Panc1 (cell line): ENCODE results near the gene NDUFV1. TPM values are rescaled to one million over a fixed set of nuclear protein-coding genes. Genes with fewer than 3 reads are reported as not detected.
"Not testable (repeated sequence)": the region's sequence is repeated elsewhere in the genome, so short reads cannot be mapped to it uniquely, and the experiment has no call there.

Source experiments
- ATAC-seq: fragments of 200-7000 bp; cut with Tn5 transposase; 2 replicates; pipeline ENCODE4 v1.9.1; 2020; ENCODE audit warnings: mild to moderate bottlenecking, moderate library complexity
- BruUV-seq: library from RNA; stranded (reverse); fragments of 400-500 nt; replicated peaks from 2 replicates; lab custom pipeline; 2021; lab: Mats Ljungman, UMichigan
- CTCF ChIA-PET: fragments of 300-600 bp; sonication (Branson Sonifier 250); formaldehyde crosslinking; loops from one replicate; lab custom pipeline; 2022; ENCODE audit warnings: antibody characterized with exemption; lab: Charles Lee
- POLR2A ChIA-PET: fragments of 300-600 bp; sonication (Branson Sonifier 250); formaldehyde crosslinking; loops from one replicate; lab custom pipeline; 2022; ENCODE audit warnings: antibody characterized with exemption; lab: Charles Lee
- DNase-seq: peaks from one replicate; pipeline ENCODE4 v3.0.0-alpha.2; 2010; ENCODE audit warnings: low read depth, low spot score
- H3K27ac ChIP-seq: 2 replicates; pipeline ENCODE4 v1.5.1; 2011; ENCODE audit warnings: mild to moderate bottlenecking, low read length, inconsistent platforms
- H3K27me3 ChIP-seq: fragments of 200-500 bp; sonication (Bioruptor generic); 2 replicates; pipeline ENCODE4 v1.6.0; 2014; ENCODE audit warnings: low read length, inconsistent platforms; ENCODE audit not compliant: control insufficient read depth, insufficient read depth
- H3K36me3 ChIP-seq: fragments of 200-500 bp; sonication (Bioruptor generic); 2 replicates; pipeline ENCODE4 v1.5.1; 2014; ENCODE audit warnings: inconsistent platforms, mild to moderate bottlenecking, low read length, moderate library complexity; ENCODE audit not compliant: control insufficient read depth, insufficient read depth
- H3K4me1 ChIP-seq: 2 replicates; pipeline ENCODE4 v1.5.1; 2011; ENCODE audit warnings: inconsistent platforms, mild to moderate bottlenecking, low read length, moderate library complexity; ENCODE audit not compliant: control insufficient read depth, insufficient read depth
- H3K4me3 ChIP-seq, 2 experiments: 2 replicates each; pipeline ENCODE4 v1.5.1; 2011 to 2012; ENCODE audit warnings: low read depth in 2 of 2, low read length in 2 of 2, mild to moderate bottlenecking in 2 of 2, inconsistent platforms in 1 of 2, moderate library complexity in 1 of 2
- H3K9me3 ChIP-seq: fragments of 200-500 bp; sonication (Bioruptor generic); 2 replicates; pipeline ENCODE4 v1.5.1; 2014; ENCODE audit warnings: low read depth, mild to moderate bottlenecking, inconsistent platforms, low read length, moderate library complexity; ENCODE audit not compliant: control insufficient read depth, insufficient read depth
- POLR2AphosphoS5 ChIP-seq: IDR thresholded peaks from 2 replicates; pipeline ENCODE4 v1.6.1; 2012; ENCODE audit warnings: mild to moderate bottlenecking, low read depth, low read length, moderate library complexity
- SIN3A ChIP-seq: IDR thresholded peaks from 2 replicates; pipeline ENCODE4 v1.6.1; 2012; ENCODE audit warnings: low read depth, mild to moderate bottlenecking, low read length, moderate library complexity, borderline replicate concordance; ENCODE audit not compliant: insufficient read depth
- TCF7L2 ChIP-seq: IDR thresholded peaks from 2 replicates; pipeline ENCODE4 v1.6.1; 2011; ENCODE audit warnings: mild to moderate bottlenecking, low read depth, low read length, inconsistent platforms
- in situ Hi-C: cut with HindIII; loops from 2 replicates; pipeline ENCODE4 v1.10.0; 2016; ENCODE audit warnings: low sequenced_read_pairs, low pct_unique_long_range_greater_than_20kb
- intact Hi-C: fragments of 100-400 bp; cut with micrococcal nuclease; formaldehyde crosslinking; loops from one replicate; pipeline ENCODE4 v1.10.0; 2022; ENCODE audit not compliant: unreplicated experiment
- total RNA-seq: library from RNA; stranded (reverse); gene quantifications from one replicate; pipeline ENCODE4 v1.2.1, GENCODE V29; 2021; ENCODE audit not compliant: unreplicated experiment
- TF ChIP-seq, protein P1 (sequence below), 2 experiments: IDR thresholded peaks; 2 replicates each; pipeline ENCODE4 v1.6.1; 2011 to 2012; ENCODE audit warnings: low read depth in 2 of 2, control low read depth in 1 of 2, low read length in 1 of 2, mild to moderate bottlenecking in 1 of 2, moderate library complexity in 1 of 2; ENCODE audit not compliant: insufficient read depth in 1 of 2
- TF ChIP-seq, protein P2 (sequence below): fragments of 450-650 bp; IDR thresholded peaks from 2 replicates; pipeline ENCODE4 v1.5.1; 2017; ENCODE audit warnings: mild to moderate bottlenecking

NDUFV1 gene
- total RNA-seq, 1 experiment from 2014 or later: 281 TPM

DNA sequence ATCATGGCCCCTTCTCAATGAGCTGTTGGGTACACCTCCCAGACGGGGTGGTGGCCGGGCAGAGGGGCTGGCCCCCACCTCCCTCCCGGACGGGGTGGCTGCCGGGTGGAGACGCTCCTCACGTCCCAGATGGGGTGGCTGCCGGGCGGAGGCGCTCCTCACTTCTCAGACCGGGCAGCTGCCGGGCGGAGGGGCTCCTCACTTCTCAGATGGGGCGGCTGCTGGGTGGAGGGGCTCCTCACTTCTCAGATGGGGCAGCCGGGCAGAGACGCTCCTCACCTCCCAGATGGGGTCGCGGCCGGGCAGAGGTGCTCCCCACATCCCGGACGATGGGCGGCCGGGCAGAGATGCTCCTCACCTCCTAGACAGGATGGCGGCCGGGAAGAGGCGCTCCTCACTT lies 8.8 kb upstream of the NDUFV1 start:
- in situ Hi-C loops, BruUV-seq, ATAC-seq, H3K9me3 ChIP-seq, intact Hi-C loops, CTCF ChIA-PET, DNase-seq, H3K4me3 ChIP-seq, H3K4me1 ChIP-seq, H3K36me3 ChIP-seq, H3K27ac ChIP-seq, H3K27me3 ChIP-seq, POLR2A ChIA-PET: not testable (repeated sequence)

DNA sequence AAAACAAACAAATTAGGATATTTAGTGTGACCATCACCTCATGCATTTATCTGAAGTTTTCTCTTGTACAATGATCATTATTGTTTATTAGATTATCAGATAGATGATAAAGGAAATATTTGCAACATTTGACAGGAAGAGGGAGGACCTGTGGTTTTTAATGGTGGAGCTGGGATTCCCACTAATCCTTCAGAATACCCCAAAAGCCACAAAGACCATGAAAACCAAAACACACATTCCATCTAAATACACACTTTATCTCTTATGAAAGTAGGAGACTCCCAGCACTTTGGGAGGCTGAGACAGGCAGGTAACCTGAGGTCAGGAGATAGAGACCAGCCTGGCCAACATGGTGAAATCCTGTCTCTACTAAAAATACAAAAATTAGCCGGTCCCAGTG lies 7.6 kb upstream of the NDUFV1 start:
- no peaks in the 10 kb centered on the region for H3K27me3 ChIP-seq
- BruUV-seq: no TSS peak
- no peaks in the 10 kb centered on the region for H3K36me3 ChIP-seq
- no peak overlapping the region for H3K27ac ChIP-seq
- ATAC-seq (no peak), DNase-seq (no peak)
- POLR2A ChIA-PET: no interaction called here
- in situ Hi-C loops: no loop called here
- H3K4me3 ChIP-seq: no peak overlapping the region
- TF ChIP-seq SIN3A: no peak
- no peak for TF ChIP-seq TCF7L2
- no peak for TF ChIP-seq POLR2AphosphoS5
- TF ChIP-seq, protein P1, sequence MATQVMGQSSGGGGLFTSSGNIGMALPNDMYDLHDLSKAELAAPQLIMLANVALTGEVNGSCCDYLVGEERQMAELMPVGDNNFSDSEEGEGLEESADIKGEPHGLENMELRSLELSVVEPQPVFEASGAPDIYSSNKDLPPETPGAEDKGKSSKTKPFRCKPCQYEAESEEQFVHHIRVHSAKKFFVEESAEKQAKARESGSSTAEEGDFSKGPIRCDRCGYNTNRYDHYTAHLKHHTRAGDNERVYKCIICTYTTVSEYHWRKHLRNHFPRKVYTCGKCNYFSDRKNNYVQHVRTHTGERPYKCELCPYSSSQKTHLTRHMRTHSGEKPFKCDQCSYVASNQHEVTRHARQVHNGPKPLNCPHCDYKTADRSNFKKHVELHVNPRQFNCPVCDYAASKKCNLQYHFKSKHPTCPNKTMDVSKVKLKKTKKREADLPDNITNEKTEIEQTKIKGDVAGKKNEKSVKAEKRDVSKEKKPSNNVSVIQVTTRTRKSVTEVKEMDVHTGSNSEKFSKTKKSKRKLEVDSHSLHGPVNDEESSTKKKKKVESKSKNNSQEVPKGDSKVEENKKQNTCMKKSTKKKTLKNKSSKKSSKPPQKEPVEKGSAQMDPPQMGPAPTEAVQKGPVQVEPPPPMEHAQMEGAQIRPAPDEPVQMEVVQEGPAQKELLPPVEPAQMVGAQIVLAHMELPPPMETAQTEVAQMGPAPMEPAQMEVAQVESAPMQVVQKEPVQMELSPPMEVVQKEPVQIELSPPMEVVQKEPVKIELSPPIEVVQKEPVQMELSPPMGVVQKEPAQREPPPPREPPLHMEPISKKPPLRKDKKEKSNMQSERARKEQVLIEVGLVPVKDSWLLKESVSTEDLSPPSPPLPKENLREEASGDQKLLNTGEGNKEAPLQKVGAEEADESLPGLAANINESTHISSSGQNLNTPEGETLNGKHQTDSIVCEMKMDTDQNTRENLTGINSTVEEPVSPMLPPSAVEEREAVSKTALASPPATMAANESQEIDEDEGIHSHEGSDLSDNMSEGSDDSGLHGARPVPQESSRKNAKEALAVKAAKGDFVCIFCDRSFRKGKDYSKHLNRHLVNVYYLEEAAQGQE (IDR thresholded peaks at IDR 0.05; ENCODE audit: insufficient read depth in 1 of 2, low read depth in 2 of 2, low read length in 1 of 2): no peak
- TF ChIP-seq, protein P2, sequence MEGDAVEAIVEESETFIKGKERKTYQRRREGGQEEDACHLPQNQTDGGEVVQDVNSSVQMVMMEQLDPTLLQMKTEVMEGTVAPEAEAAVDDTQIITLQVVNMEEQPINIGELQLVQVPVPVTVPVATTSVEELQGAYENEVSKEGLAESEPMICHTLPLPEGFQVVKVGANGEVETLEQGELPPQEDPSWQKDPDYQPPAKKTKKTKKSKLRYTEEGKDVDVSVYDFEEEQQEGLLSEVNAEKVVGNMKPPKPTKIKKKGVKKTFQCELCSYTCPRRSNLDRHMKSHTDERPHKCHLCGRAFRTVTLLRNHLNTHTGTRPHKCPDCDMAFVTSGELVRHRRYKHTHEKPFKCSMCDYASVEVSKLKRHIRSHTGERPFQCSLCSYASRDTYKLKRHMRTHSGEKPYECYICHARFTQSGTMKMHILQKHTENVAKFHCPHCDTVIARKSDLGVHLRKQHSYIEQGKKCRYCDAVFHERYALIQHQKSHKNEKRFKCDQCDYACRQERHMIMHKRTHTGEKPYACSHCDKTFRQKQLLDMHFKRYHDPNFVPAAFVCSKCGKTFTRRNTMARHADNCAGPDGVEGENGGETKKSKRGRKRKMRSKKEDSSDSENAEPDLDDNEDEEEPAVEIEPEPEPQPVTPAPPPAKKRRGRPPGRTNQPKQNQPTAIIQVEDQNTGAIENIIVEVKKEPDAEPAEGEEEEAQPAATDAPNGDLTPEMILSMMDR: no peak
- H3K9me3 ChIP-seq: peaks cover 4% of the 10 kb centered on the region; the same call in 1 of the 2 replicates
- H3K4me1 ChIP-seq: no peaks in the 10 kb centered on the region
- CTCF ChIA-PET: no interaction called here
- intact Hi-C loops: no loop called here

DNA sequence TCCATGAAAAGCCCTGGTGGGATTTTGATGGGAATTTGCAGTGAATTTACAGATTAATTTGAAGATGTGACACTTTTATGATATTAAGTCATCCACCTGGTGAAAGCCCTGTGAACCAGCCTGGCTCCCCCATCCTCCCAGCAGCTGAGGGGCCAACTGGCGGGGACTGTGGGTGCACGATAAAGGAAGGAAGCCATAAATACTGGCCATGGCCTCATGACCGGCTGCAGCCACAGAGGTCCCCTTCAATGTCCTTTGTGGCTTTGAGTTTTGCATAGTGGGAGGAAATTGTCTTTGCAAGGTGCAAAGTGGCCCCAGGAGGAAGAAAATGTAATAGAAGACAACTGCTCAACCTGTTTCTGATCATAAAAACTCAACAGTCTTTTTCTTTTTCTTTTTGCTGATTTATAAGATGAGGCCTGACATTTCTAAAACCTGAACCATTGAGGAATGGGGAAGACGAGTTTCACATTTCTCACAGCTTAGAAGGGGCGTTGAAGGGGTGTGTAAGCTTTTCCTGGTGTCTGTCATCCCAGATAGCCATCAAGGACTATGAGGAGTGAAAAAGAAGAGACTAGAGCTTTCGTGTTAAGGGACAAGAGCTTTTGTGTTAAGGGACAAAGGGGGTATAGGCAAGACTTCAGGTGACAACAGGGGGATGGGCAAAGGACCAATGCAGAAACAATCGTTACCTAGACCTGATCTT lies 6.3 kb upstream of the NDUFV1 start:
- intact Hi-C loops (no loop called here), in situ Hi-C loops (no loop called here)
- Histone ChIP-seq H3K36me3 (no peaks in the 10 kb centered on the region), H3K4me3 (no peak overlapping the region), H3K4me1 (no peaks in the 10 kb centered on the region), H3K9me3 (peaks cover 4% of the 10 kb centered on the region; the same call in 1 of the 2 replicates), H3K27ac (no peak overlapping the region), H3K27me3 (no peaks in the 10 kb centered on the region)
- TF ChIP-seq TCF7L2: no peak
- TF ChIP-seq, protein P1 (IDR thresholded peaks at IDR 0.05; ENCODE audit: insufficient read depth in 1 of 2, low read depth in 2 of 2, low read length in 1 of 2): no peak
- TF ChIP-seq SIN3A: no peak
- TF ChIP-seq, protein P2: no peak
- TF ChIP-seq POLR2AphosphoS5: no peak
- ATAC-seq (no peak), DNase-seq (no peak)
- CTCF ChIA-PET: interaction anchor here (0.5 kb wide), 1 partner anchor 1267 kb away, joined by 3 read pairs; no protein-coding TSS in a partner anchor
- POLR2A ChIA-PET: no interaction called here
- no TSS peak for BruUV-seq
